Retinal pigment epithelial cell (primary cell): ENCODE data around the gene CPM.

Experiments used
- DNase-seq: peaks from one replicate; pipeline ENCODE4 v3.0.0-alpha.2; 2010; ENCODE audit warnings: low read depth
- H3K4me3 ChIP-seq: 2 replicates; pipeline ENCODE4 v1.5.1; 2011; ENCODE audit warnings: mild to moderate bottlenecking, low read length, control low read depth, moderate library complexity
- TF ChIP-seq, protein P1 (sequence below): conservative IDR thresholded peaks from 2 replicates; pipeline ENCODE4 v1.5.1; 2011; ENCODE audit warnings: low read depth, low read length, control low read depth, inconsistent platforms

The CPM gene

DNA sequence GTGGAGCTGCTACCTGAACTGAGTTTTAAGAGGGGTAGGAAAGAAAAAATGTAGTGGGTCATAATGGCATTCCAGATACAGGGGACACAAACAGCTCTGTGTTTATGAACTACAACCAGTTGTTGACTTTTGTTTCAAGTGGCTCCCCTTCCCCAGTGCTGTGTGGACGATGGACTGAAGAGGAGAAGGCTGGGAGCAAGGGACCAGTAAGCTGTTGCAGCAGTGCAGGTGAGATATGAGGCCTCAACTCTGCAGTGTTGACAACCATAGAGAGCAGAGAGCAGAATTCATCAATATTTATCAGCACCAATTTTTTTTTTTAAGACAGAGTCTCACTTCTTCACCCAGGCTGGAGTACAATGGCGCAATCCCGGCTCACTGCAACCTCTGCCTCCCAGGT lies 78.4 kb downstream of the CPM start:
- TF ChIP-seq, protein P1, sequence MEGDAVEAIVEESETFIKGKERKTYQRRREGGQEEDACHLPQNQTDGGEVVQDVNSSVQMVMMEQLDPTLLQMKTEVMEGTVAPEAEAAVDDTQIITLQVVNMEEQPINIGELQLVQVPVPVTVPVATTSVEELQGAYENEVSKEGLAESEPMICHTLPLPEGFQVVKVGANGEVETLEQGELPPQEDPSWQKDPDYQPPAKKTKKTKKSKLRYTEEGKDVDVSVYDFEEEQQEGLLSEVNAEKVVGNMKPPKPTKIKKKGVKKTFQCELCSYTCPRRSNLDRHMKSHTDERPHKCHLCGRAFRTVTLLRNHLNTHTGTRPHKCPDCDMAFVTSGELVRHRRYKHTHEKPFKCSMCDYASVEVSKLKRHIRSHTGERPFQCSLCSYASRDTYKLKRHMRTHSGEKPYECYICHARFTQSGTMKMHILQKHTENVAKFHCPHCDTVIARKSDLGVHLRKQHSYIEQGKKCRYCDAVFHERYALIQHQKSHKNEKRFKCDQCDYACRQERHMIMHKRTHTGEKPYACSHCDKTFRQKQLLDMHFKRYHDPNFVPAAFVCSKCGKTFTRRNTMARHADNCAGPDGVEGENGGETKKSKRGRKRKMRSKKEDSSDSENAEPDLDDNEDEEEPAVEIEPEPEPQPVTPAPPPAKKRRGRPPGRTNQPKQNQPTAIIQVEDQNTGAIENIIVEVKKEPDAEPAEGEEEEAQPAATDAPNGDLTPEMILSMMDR: no peak
- H3K4me3 ChIP-seq: no peak overlapping the region
- no peak for DNase-seq

DNA sequence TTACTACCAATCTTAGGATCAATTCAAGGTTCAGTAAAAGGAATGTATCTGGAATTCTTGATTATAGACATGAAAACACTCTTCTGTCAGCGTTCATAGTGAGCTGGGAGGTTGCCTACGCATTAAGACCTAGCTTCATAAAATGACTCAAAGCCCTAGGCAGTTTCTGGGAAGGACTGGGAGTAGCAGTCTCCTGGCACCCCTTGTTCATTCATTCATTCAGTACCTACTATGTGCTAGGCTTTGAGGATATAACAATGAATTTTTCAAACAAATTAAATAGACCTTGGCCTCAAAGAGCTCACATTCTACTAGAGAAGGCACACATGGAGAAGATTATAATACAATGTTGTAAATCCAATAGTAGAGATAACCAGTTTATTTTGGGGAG lies 78.9 kb downstream of the CPM start:
- DNase-seq: no peak
- H3K4me3 ChIP-seq: no peak overlapping the region
- TF ChIP-seq, protein P1: no peak

DNA sequence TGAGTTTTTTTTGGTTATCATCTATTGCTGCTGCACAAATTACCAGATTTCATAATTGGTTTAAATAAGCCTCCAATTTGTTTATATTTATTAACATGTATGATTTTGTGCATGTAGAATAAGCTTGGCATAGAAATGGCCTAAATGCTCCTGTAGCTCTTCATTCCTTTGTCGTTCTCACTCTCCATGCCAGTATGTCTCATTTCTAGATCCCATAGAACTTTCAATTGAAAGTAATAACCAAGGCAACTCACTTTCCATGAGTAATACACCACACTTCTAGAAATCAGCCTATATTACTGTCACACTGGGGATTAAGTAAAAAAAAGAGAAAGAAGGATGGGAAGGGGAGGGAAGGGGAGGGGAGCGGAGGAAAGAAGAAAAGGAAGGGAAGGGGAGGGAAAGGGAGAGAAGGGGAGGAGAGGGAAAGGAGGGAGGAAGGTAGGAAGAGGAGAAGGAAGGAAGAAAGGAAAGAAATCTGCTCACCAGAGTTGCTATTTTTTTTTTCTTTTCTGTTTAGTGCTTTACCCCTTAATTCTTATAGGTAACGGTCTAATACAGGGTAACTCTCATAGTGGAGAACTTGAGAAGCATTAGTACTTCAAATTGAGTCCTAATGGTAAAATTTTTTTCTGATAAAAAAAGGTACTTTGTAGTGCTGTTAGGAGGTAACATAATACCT lies 79.4 kb downstream of the CPM start:
- H3K4me3 ChIP-seq: no peak overlapping the region
- no peak for DNase-seq
- TF ChIP-seq, protein P1: no peak

DNA sequence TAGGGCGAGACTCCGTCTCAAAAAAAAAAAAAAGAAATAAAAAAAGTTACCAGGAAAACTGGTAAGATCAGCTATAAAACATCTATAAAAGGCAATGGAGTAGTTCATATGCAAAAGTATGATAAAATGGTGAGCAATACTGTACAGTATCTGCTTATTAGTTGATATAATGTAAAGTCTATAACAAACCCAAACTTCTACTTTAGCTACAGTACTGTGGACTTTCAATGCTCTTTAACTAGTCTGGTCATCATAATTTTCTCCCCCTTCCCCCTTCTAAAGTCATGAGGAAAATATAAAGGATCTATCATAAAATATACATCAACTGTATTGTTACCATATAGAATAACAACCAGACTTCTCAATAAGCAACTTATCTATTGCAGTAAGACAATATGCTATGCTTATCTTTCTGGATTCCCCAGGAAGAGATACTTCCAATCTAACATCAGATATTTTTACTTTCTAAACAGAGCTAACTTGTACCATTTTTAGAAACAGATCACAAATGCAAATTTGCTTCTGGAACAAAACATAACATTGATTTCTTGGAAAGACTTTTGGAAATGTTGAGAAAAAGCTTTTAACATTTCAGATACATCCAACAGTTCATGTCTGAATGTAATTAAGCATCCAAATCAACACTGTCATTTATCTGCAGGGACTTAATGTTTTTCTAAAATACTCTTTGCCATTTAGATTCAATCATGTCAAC lies 81.2 kb downstream of the CPM start:
- DNase-seq: no peak
- TF ChIP-seq, protein P1: no peak
- H3K4me3 ChIP-seq: no peak overlapping the region

DNA sequence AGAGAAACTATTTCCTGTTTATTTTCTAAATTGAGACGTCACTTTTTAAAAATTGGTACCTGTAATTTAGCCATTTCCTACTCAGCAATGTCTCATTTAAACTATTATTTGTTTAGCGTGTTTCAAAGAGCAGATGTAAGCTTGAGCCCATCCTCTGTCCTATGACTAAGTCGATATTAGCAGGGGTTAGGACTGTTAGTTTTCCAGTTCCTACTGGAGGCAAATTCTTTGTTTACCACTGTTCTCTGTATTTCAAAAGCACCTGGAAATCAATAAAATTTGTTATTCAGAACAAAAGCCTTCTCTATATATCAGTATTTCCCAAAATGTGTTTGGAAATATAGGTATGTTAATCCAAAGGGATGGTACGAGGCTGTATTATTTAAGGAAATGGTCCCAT lies 82.6 kb downstream of the CPM start:
- TF ChIP-seq, protein P1: no peak
- no peak for DNase-seq
- H3K4me3 ChIP-seq: no peak overlapping the region

DNA sequence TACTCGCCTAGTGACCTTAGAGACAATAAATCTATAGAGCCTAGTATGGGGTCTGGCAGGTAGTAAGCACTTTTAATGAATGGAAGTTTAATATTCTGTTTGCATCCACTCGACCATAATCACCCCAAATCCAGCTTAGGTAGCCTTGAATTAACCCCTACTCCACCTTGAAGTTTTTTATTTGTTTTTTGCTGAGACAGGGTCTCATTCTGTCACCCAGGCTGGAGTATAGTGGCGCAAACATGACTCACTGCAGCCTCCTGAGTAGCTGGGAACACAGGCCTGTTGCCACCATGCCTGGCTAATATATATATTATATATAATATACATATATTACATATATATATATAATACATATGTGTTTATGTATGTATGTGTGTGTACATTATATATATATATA lies 86.2 kb downstream of the CPM start:
- TF ChIP-seq, protein P1: no peak
- no peak overlapping the region for H3K4me3 ChIP-seq
- DNase-seq: no peak
